Measurements from ENCODE around the gene FGF18. TPM values are rescaled to one million over a fixed set of nuclear protein-coding genes. Genes with fewer than 3 reads are reported as not detected.
A peak's percentile ranks its signal among the peaks of the same experiment; 100 is the strongest.

FGF18 gene
- total and polyA plus RNA-seq, 12 donors = 0.14 to 1.5 (median 0.30) TPM

DNA sequence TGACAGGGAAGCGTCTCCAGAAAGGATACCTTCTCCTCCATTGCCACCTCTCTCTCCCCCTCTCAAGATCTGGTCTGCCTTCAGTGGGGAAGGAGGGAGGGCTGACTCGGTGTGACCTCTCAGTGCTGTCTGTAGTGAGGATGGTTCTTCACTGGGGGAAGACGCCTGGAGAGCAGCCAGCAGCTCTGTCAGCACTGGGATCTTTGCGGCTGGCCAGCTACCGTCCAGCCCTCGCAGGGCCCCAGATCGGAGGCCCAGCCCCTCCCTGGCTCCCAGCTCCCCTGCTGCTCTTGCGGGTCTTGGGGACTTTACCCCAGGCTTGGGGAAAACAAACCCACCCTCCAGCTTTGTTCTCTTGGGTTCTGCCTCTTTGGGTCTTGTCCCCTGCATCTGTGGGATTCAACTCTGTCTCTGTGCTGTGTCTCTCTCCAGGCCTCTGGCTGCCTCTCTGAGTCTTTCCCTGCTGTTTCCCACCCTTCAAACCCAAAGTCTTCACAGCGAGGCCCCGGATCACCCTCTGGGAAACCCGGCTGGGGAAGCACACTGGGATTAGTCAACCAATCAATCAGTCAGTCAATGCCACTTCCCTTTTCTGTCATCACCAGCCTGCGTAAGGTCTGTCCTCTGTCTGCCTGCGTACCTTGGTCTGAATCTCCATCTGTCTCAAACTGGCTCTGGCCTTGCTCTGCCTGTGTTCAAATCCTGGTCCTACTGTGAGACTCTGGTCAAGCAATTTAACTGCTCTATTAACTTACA lies 23.0 kb downstream of the FGF18 start:
- intact Hi-C loops (cut with DNase I) = no loop called here
- Histone ChIP-seq H3K27me3 (no peaks in the 10 kb centered on the region), H3K27ac (no peak overlapping the region), H3K4me3 (no peak overlapping the region), H3K9me3 (replicated peaks in 1 of 3) (no peaks in the 10 kb centered on the region), H3K36me3 (replicated peaks in 1 of 2) (no peaks in the 10 kb centered on the region), H3K4me1 (replicated peaks in 1 of 2) (no peaks in the 10 kb centered on the region)
- no peak for TF ChIP-seq POLR2A (IDR thresholded peaks at IDR 0.05)
- TF ChIP-seq, protein P1, sequence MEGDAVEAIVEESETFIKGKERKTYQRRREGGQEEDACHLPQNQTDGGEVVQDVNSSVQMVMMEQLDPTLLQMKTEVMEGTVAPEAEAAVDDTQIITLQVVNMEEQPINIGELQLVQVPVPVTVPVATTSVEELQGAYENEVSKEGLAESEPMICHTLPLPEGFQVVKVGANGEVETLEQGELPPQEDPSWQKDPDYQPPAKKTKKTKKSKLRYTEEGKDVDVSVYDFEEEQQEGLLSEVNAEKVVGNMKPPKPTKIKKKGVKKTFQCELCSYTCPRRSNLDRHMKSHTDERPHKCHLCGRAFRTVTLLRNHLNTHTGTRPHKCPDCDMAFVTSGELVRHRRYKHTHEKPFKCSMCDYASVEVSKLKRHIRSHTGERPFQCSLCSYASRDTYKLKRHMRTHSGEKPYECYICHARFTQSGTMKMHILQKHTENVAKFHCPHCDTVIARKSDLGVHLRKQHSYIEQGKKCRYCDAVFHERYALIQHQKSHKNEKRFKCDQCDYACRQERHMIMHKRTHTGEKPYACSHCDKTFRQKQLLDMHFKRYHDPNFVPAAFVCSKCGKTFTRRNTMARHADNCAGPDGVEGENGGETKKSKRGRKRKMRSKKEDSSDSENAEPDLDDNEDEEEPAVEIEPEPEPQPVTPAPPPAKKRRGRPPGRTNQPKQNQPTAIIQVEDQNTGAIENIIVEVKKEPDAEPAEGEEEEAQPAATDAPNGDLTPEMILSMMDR (IDR thresholded peaks at IDR 0.05) = no peak
- no peak for DNase-seq
- 63 to 69% (median 66%) methylated on average over 9 to 13 of the region's 13 CpGs for WGBS, 4 donors

DNA sequence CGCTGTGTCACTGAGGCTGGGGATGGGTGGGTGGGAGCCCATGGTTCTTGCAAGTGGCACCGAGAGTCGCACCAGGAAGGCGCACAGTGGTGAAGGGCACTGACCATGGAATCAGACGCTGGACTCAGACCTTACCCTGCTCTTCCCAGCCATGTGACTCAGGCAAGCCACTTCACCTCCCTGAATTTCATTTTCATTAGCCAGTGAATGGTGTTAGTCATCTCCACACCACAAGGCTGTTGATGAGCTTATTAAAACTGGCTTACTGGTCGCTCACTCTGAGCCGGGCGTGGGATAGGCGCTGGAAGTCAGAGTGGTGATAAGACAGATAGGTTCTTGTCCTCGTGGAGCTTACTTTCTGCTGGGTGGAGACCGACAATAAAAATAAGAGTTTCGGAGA lies 25.1 kb downstream of the FGF18 start:
- H3K9me3 ChIP-seq (replicated peaks in 1 of 3) = no peaks in the 10 kb centered on the region
- TF ChIP-seq, protein P1 (IDR thresholded peaks at IDR 0.05) = no peak
- TF ChIP-seq POLR2A (IDR thresholded peaks at IDR 0.05) = no peak
- 83 to 93% (median 92%) methylated on average over 9 to 12 of the region's 12 CpGs for WGBS, 4 donors
- no peaks in the 10 kb centered on the region for H3K27me3 ChIP-seq
- H3K27ac ChIP-seq = no peak overlapping the region
- no peaks in the 10 kb centered on the region for H3K4me1 ChIP-seq (replicated peaks in 1 of 2)
- no peak overlapping the region for H3K4me3 ChIP-seq
- no peak for DNase-seq
- no peaks in the 10 kb centered on the region for H3K36me3 ChIP-seq (replicated peaks in 1 of 2)
- intact Hi-C loops (cut with DNase I) = no loop called here

DNA sequence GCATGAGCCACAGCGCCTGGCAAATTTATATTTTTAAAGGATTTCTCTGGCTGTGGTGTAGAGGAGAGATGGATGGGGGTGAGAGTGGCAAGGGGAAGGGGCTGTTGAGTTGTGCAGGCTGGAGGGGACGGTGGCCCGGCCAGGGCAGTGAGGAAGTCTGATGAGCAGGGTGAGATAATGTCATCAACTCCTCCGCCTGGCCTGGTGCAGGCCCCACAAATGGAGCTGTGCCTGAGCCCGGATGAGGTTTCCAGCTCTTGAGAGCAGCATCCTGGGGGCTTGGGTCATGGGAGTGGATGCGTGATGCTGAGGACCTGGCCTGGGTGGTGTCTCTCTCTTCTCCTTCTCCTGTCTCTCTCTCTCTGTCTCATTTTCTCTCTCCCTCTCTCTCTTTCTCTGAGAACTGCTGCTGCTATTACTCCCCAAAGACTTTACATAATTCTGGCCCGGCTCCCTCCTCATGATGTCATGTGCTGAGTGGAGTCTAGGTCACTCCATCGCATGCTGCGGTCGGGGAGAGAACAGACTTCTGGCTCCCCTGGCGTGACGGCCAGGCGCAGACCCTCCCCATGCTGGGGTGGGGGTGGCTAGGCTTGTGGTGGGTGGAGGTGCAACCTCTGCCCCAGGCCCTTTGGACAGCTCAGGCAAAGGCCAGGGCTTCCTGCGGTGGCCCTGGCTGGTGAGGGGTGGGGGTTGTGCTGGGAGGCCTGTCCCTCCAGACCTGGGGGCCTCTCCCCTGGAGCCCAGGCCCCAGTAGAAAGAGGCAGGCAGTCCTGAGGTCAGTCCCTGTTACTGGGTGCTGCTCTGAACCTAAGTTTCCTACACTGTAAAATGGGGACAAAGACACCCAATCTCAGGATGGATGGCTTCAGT lies 26.4 kb downstream of the FGF18 start:
- Histone ChIP-seq H3K36me3 (replicated peaks in 1 of 2) (no peaks in the 10 kb centered on the region), H3K9me3 (replicated peaks in 1 of 3) (no peaks in the 10 kb centered on the region), H3K4me1 (replicated peaks in 1 of 2) (no peaks in the 10 kb centered on the region), H3K27me3 (no peaks in the 10 kb centered on the region), H3K4me3 (no peak overlapping the region), H3K27ac (no peak overlapping the region)
- TF ChIP-seq, protein P1 (IDR thresholded peaks at IDR 0.05) = no peak
- no peak for TF ChIP-seq POLR2A (IDR thresholded peaks at IDR 0.05)
- WGBS, 4 donors = 75 to 79% (median 76%) methylated on average over 12 to 14 of the region's 14 CpGs
- intact Hi-C loops (cut with DNase I) = no loop called here
- DNase-seq = peak in 2 of 7 donors; percentile 19 to 59

DNA sequence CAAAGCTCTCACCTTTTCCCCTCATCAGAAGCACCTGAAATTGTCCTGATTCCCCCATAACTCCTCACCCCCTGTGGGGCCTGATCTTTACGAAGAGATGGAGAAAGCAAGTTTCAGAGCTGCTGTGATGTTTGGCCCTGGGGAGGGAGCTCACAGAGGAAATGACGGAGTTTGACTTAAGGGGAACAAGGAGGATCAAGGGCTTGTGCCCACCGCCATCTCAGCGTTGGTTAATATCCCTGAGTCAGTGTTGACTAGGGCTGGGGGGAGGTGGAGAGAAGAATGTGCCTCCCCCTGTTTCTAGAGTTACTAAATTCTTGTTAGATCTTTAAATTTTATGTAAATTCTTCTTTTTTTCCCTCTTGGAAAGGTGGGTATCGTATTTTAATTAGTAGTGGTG lies 27.8 kb downstream of the FGF18 start:
- Histone ChIP-seq H3K4me3 (no peak overlapping the region), H3K27ac (no peak overlapping the region), H3K27me3 (no peaks in the 10 kb centered on the region), H3K4me1 (replicated peaks in 1 of 2) (peaks cover 0 to 4% of the 10 kb centered on the region in 2 donors), H3K9me3 (replicated peaks in 1 of 3) (no peaks in the 10 kb centered on the region), H3K36me3 (replicated peaks in 1 of 2) (no peaks in the 10 kb centered on the region)
- intact Hi-C loops (cut with DNase I) = no loop called here
- DNase-seq = no peak
- TF ChIP-seq, protein P1 (IDR thresholded peaks at IDR 0.05) = no peak
- TF ChIP-seq POLR2A (IDR thresholded peaks at IDR 0.05) = no peak
- 81 to 93% (median 88%) methylated on average over 5 of the region's 5 CpGs for WGBS, 4 donors
